Mesothelial cell of epicardium (in vitro differentiated cells): ENCODE results near the gene CD80. TPM values are rescaled to one million over a fixed set of nuclear protein-coding genes. Genes with fewer than 3 reads are reported as not detected.

Experiments used
- DNase-seq, 2 experiments: peaks; one replicate each; pipeline ENCODE4 v3.0.0; 2021; ENCODE audit warnings: low spot score in 2 of 2; ENCODE audit not compliant: unreplicated experiment in 2 of 2
- H3K27ac Mint-ChIP-seq: 2 replicates; pipeline ENCODE4 v1.8.0; 2021; ENCODE audit warnings: mixed read lengths
- H3K27me3 Mint-ChIP-seq: 2 replicates; pipeline ENCODE4 v1.8.0; 2021; ENCODE audit warnings: low read depth, mixed read lengths
- H3K36me3 Mint-ChIP-seq: 2 replicates; pipeline ENCODE4 v1.8.0; 2021; ENCODE audit warnings: mixed read lengths
- H3K4me1 Mint-ChIP-seq: 2 replicates; pipeline ENCODE4 v1.8.0; 2021; ENCODE audit warnings: mixed read lengths
- H3K4me3 Mint-ChIP-seq: 2 replicates; pipeline ENCODE4 v1.8.0; 2021; ENCODE audit warnings: mild to moderate bottlenecking, moderate library complexity, mixed read lengths
- H3K9me3 Mint-ChIP-seq: 2 replicates; pipeline ENCODE4 v1.8.0; 2021; ENCODE audit warnings: mixed read lengths
- total RNA-seq: library from RNA; stranded (reverse); gene quantifications from 3 replicates; pipeline ENCODE4 v1.2.1, GENCODE V29; 2021
- TF ChIP-seq, protein P1 (sequence below): fragments of 200-600 bp; sonication (generic); IDR thresholded peaks from one replicate; pipeline ENCODE4 v1.5.0; 2021; ENCODE audit warnings: antibody characterized with exemption; ENCODE audit not compliant: unreplicated experiment

Gene CD80
- total RNA-seq, 1 donor from 2014 or later: not detected

DNA sequence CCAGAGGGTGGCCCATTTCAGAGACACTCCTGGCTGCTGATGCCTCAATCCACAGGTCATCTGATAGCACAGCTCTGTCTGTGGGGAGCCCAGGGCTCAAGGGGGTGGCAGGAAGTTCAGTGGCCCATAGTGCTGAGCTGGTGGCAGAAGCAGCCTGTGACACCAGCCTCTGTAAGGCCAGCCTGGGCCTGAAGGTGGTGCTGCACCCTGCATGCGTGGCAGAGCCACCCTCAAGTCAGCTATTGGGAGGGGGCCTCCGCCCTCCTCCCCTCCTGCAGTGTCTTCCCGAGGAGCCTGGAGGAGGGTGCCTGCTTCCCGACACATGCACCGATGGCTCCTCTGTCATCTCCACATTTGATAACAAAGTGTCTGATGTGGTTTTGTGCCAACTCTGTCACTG lies 41.3 kb upstream of the CD80 start:
- no peak overlapping the region for H3K27ac Mint-ChIP-seq

GRCh38 chr3:119599558-119600174 lies 40.3 kb upstream of the CD80 start:
- no peak overlapping the region for H3K4me3 Mint-ChIP-seq
- no peak overlapping the region for H3K27ac Mint-ChIP-seq
- no peaks in the 10 kb centered on the region for H3K36me3 Mint-ChIP-seq
- H3K9me3 Mint-ChIP-seq: no peaks in the 10 kb centered on the region
- H3K4me1 Mint-ChIP-seq: peaks cover 20% of the 10 kb centered on the region
- no peaks in the 10 kb centered on the region for H3K27me3 Mint-ChIP-seq
- DNase-seq: no peak
- TF ChIP-seq, protein P1, sequence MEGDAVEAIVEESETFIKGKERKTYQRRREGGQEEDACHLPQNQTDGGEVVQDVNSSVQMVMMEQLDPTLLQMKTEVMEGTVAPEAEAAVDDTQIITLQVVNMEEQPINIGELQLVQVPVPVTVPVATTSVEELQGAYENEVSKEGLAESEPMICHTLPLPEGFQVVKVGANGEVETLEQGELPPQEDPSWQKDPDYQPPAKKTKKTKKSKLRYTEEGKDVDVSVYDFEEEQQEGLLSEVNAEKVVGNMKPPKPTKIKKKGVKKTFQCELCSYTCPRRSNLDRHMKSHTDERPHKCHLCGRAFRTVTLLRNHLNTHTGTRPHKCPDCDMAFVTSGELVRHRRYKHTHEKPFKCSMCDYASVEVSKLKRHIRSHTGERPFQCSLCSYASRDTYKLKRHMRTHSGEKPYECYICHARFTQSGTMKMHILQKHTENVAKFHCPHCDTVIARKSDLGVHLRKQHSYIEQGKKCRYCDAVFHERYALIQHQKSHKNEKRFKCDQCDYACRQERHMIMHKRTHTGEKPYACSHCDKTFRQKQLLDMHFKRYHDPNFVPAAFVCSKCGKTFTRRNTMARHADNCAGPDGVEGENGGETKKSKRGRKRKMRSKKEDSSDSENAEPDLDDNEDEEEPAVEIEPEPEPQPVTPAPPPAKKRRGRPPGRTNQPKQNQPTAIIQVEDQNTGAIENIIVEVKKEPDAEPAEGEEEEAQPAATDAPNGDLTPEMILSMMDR: no peak

More for the DNA sequence above, 41.3 kb upstream of the CD80 start:
- TF ChIP-seq, protein P1: no peak
- H3K36me3 Mint-ChIP-seq: no peaks in the 10 kb centered on the region
- H3K4me3 Mint-ChIP-seq: no peak overlapping the region
- no peaks in the 10 kb centered on the region for H3K9me3 Mint-ChIP-seq
- DNase-seq: no peak
- H3K27me3 Mint-ChIP-seq: no peaks in the 10 kb centered on the region
- H3K4me1 Mint-ChIP-seq: peaks cover 20% of the 10 kb centered on the region

GRCh38 chr3:119598410-119599098 lies 39.1 kb upstream of the CD80 start:
- no peak overlapping the region for H3K4me3 Mint-ChIP-seq
- H3K9me3 Mint-ChIP-seq: no peaks in the 10 kb centered on the region
- H3K36me3 Mint-ChIP-seq: no peaks in the 10 kb centered on the region
- H3K27ac Mint-ChIP-seq: no peak overlapping the region
- TF ChIP-seq, protein P1: no peak
- no peaks in the 10 kb centered on the region for H3K27me3 Mint-ChIP-seq
- DNase-seq: no peak
- H3K4me1 Mint-ChIP-seq: peaks cover 20% of the 10 kb centered on the region

DNA sequence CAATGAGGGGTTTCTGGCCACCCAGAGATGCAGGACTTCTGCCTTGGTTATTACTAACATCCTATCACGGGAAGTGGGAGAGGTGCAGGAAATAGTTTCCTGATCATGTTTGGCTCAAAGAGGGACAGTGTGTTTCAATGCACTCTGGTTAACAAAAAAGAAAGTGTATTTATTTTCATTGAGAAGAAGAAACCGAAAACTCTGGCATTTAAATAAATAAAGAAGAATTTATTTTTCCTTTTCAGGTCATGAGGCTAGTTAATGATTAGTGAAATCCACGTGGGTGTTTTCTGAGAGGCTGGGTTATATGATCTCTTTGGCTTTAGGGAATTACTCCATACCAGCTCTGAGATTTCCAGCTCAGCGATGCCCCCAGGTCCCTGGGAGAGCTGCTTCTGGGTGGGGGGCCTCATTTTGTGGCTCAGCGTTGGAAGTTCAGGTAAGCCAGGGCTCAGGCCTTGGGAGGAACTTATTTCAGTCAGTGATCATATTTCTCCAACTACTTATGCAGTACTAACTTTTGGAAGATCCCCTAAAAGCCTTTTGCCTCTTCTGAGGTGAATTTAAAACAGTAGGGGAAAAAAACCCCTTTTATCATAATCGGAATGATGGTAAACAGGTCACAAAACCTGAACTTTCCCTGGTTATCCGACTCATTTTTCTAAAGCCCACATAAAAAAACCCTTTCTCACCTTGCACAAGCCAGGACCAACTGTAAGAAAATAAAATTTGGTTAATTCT lies 38.3 kb upstream of the CD80 start, which contains the start of gene PLA1A:
Gene PLA1A (plus strand): TSS at position 338 of the 741 bp plus-strand sequence. CDS start 29 bp downstream, at position 367.
- H3K27ac Mint-ChIP-seq: no peak within 1 kb of the TSS
- H3K4me1 Mint-ChIP-seq: peaks cover 16% of the 10 kb centered on the region
- TF ChIP-seq, protein P1: no peak
- H3K9me3 Mint-ChIP-seq: no peaks in the 10 kb centered on the region
- peaks cover 2% of the 10 kb centered on the region for H3K27me3 Mint-ChIP-seq
- no peaks in the 10 kb centered on the region for H3K36me3 Mint-ChIP-seq
- H3K4me3 Mint-ChIP-seq: no peak within 1 kb of the TSS
- DNase-seq: no peak

GRCh38 chr3:119596398-119596797 lies 37.0 kb upstream of the CD80 start:
- peaks cover 7% of the 10 kb centered on the region for H3K4me1 Mint-ChIP-seq
- TF ChIP-seq, protein P1: no peak
- H3K4me3 Mint-ChIP-seq: no peak overlapping the region
- H3K9me3 Mint-ChIP-seq: no peaks in the 10 kb centered on the region
- no peaks in the 10 kb centered on the region for H3K36me3 Mint-ChIP-seq
- peaks cover 2% of the 10 kb centered on the region for H3K27me3 Mint-ChIP-seq
- H3K27ac Mint-ChIP-seq: no peak overlapping the region
- DNase-seq: no peak
